H1 (cell line): Measurements from ENCODE around the gene SIPA1L2. TPM values are rescaled to one million over a fixed set of nuclear protein-coding genes. Genes with fewer than 3 reads are reported as not detected.

Experiments used
- CTCF ChIA-PET: fragments of 300-600 bp; sonication (Branson Sonifier 250); formaldehyde crosslinking; loops from one replicate; lab custom pipeline; 2021; ENCODE audit not compliant: partially characterized antibody; lab: Charles Lee
- POLR2A ChIA-PET: fragments of 300-600 bp; sonication (Branson Sonifier 250); formaldehyde crosslinking; loops from one replicate; lab custom pipeline; 2021; ENCODE audit warnings: inconsistent platforms; ENCODE audit not compliant: partially characterized antibody; lab: Charles Lee
- DNase-seq, 2 experiments: peaks; one replicate each; pipeline versions ENCODE4 v3.0.0 to v3.0.0-alpha.2; 2010 to 2022; ENCODE audit warnings: low spot score in 2 of 2, low read depth in 1 of 2, mixed read lengths in 1 of 2
- FAIRE-seq: peaks from 2 replicates; lab custom pipeline; 2011; peaks lifted over from hg19 to GRCh38; lab: Jason Lieb, UNC
- H2AFZ ChIP-seq: 2 replicates; pipeline ENCODE4 v1.8.1; 2012; ENCODE audit warnings: low read length, inconsistent platforms
- H2AK5ac ChIP-seq: 2 replicates; pipeline ENCODE4 v1.6.1; 2013; ENCODE audit warnings: low read depth, low read length
- H2BK120ac ChIP-seq: replicated peaks from 2 replicates; pipeline ENCODE3; 2013; ENCODE audit warnings: low read depth, low read length, inconsistent platforms
- H2BK12ac ChIP-seq: 2 replicates; pipeline ENCODE4 v1.6.1; 2013; ENCODE audit warnings: low read depth, low read length
- H2BK15ac ChIP-seq: 2 replicates; pipeline ENCODE4 v1.6.1; 2013; ENCODE audit warnings: low read length
- H2BK20ac ChIP-seq: 2 replicates; pipeline ENCODE4 v1.6.1; 2013; ENCODE audit warnings: low read length
- H2BK5ac ChIP-seq: 2 replicates; pipeline ENCODE4 v1.6.1; 2013; ENCODE audit warnings: low read depth, low read length
- H3K14ac ChIP-seq: 2 replicates; pipeline ENCODE4 v1.6.1; 2013; ENCODE audit warnings: inconsistent platforms; ENCODE audit not compliant: insufficient read length
- H3K18ac ChIP-seq: 2 replicates; pipeline ENCODE4 v1.6.1; 2013; ENCODE audit warnings: low read length; ENCODE audit errors: extremely low read depth
- H3K23ac ChIP-seq: 2 replicates; pipeline ENCODE4 v1.6.1; 2013; ENCODE audit warnings: inconsistent platforms; ENCODE audit not compliant: insufficient read length
- H3K23me2 ChIP-seq: 2 replicates; pipeline ENCODE4 v1.6.1; 2013; ENCODE audit warnings: low read depth, low read length
- H3K27ac ChIP-seq: 2 replicates; pipeline ENCODE4 v1.6.1; 2011; ENCODE audit warnings: low read depth, low read length, inconsistent platforms
- H3K27me3 ChIP-seq, 4 experiments: replicated peaks in 1 of 4; 1 replicate in 1 of 4; 2 replicates in 3 of 4; pipeline versions ENCODE4 v1.6.1 to v1.8.1; 2011 to 2013; ENCODE audit warnings: low read length in 3 of 4, mild to moderate bottlenecking in 3 of 4, inconsistent platforms in 2 of 4, mixed read lengths in 2 of 4, moderate library complexity in 1 of 4; ENCODE audit not compliant: control insufficient read depth in 3 of 4, insufficient read depth in 3 of 4; ENCODE audit errors: extremely low read depth in 1 of 4
- H3K36me3 ChIP-seq, 4 experiments: 2 replicates each; pipeline versions ENCODE4 v1.6.1 to v1.8.1; 2011 to 2013; ENCODE audit warnings: mild to moderate bottlenecking in 4 of 4, low read length in 3 of 4, moderate library complexity in 2 of 4, control low read depth in 1 of 4, inconsistent platforms in 1 of 4; ENCODE audit not compliant: insufficient read depth in 4 of 4, control insufficient read depth in 2 of 4
- H3K4ac ChIP-seq: replicated peaks from 2 replicates; pipeline ENCODE3; 2013; ENCODE audit warnings: low read length, low read depth, mixed read lengths, inconsistent platforms; ENCODE audit not compliant: insufficient read length
- H3K4me1 ChIP-seq, 4 experiments: replicated peaks in 1 of 4; 1 replicate in 1 of 4; 2 replicates in 3 of 4; pipeline versions ENCODE4 v1.6.1 to v1.8.1; 2011 to 2013; ENCODE audit warnings: low read length in 3 of 4, inconsistent platforms in 2 of 4, mixed read lengths in 1 of 4; ENCODE audit not compliant: insufficient read depth in 4 of 4, control insufficient read depth in 3 of 4
- H3K4me2 ChIP-seq, 2 experiments: 2 replicates each; pipeline versions ENCODE4 v1.6.1 to v1.8.1; 2011 to 2013; ENCODE audit warnings: low read depth in 2 of 2, low read length in 2 of 2, control low read depth in 1 of 2, inconsistent platforms in 1 of 2, mild to moderate bottlenecking in 1 of 2; ENCODE audit not compliant: insufficient read depth in 1 of 2
- H3K4me3 ChIP-seq, 4 experiments: fragments of 200-600, 300-600 bp in 1 of 4; sonication (generic), shearing (Covaris generic), sonication (Bioruptor Twin) in 1 of 4; 2 replicates each; pipeline versions ENCODE4 v1.5.1 to v1.8.1; 2011 to 2016; ENCODE audit warnings: low read length in 4 of 4, low read depth in 3 of 4, control low read depth in 2 of 4, inconsistent platforms in 2 of 4, mild to moderate bottlenecking in 2 of 4, mixed read lengths in 1 of 4, moderate library complexity in 1 of 4; ENCODE audit not compliant: insufficient read depth in 2 of 4; ENCODE audit errors: extremely low read depth in 1 of 4
- H3K56ac ChIP-seq: replicated peaks from 2 replicates; pipeline ENCODE3; 2013; ENCODE audit warnings: low read depth, mild to moderate bottlenecking, mixed read lengths, low read length, inconsistent platforms; ENCODE audit not compliant: insufficient read length
- H3K79me1 ChIP-seq: 2 replicates; pipeline ENCODE4 v1.6.1; 2013; ENCODE audit warnings: low read depth, low read length, control low read depth
- H3K79me2 ChIP-seq, 2 experiments: 2 replicates each; pipeline versions ENCODE4 v1.6.1 to v1.8.1; 2012 to 2013; ENCODE audit warnings: low read length in 2 of 2, mild to moderate bottlenecking in 2 of 2, inconsistent platforms in 1 of 2; ENCODE audit not compliant: insufficient read depth in 2 of 2, control insufficient read depth in 1 of 2
- H3K9ac ChIP-seq, 4 experiments: replicated peaks in 1 of 4; 1 replicate in 1 of 4; 2 replicates in 3 of 4; pipeline versions ENCODE4 v1.6.1 to v1.8.1; 2011 to 2013; ENCODE audit warnings: low read depth in 3 of 4, low read length in 3 of 4, control low read depth in 2 of 4, mild to moderate bottlenecking in 2 of 4, moderate library complexity in 2 of 4, inconsistent platforms in 1 of 4; ENCODE audit errors: extremely low read depth in 1 of 4
- H3K9me3 ChIP-seq, 2 experiments: 2 replicates each; pipeline versions ENCODE4 v1.6.1 to v1.8.1; 2012 to 2013; ENCODE audit warnings: mild to moderate bottlenecking in 2 of 2, moderate library complexity in 2 of 2, control low read depth in 1 of 2, inconsistent platforms in 1 of 2, low read depth in 1 of 2, low read length in 1 of 2, mixed read lengths in 1 of 2; ENCODE audit not compliant: insufficient read depth in 2 of 2
- H4K20me1 ChIP-seq, 2 experiments: replicated peaks in 1 of 2; 2 replicates each; pipeline versions ENCODE3 to v1.8.1; 2011 to 2013; ENCODE audit warnings: inconsistent platforms in 2 of 2, low read length in 2 of 2, mild to moderate bottlenecking in 1 of 2; ENCODE audit not compliant: insufficient read depth in 2 of 2, control insufficient read depth in 1 of 2
- H4K5ac ChIP-seq: 2 replicates; pipeline ENCODE4 v1.6.1; 2013; ENCODE audit warnings: low read length, low read depth, mixed read lengths, inconsistent platforms; ENCODE audit not compliant: insufficient read length
- H4K8ac ChIP-seq: 2 replicates; pipeline ENCODE4 v1.8.0; 2013; ENCODE audit warnings: mild to moderate bottlenecking, moderate library complexity, low read length, inconsistent platforms; ENCODE audit not compliant: insufficient read depth; ENCODE audit errors: extremely low read depth
- H4K91ac ChIP-seq: replicated peaks from 2 replicates; pipeline ENCODE3; 2013; ENCODE audit warnings: low read length, mixed read lengths, inconsistent platforms; ENCODE audit not compliant: insufficient read length
- E2F6 ChIP-seq: IDR thresholded peaks from 2 replicates; pipeline ENCODE4 v1.6.1; 2012; ENCODE audit warnings: inconsistent platforms
- FOSL1 ChIP-seq: IDR thresholded peaks from 2 replicates; pipeline ENCODE4 v1.6.1; 2011; ENCODE audit warnings: mild to moderate bottlenecking, low read depth, low read length, moderate library complexity; ENCODE audit not compliant: insufficient read depth
- MAFK ChIP-seq: IDR thresholded peaks from 2 replicates; pipeline ENCODE4 v1.6.1; 2012; ENCODE audit warnings: low read depth, mild to moderate bottlenecking, improper control_type of control experiment, low read length
- POLR2A ChIP-seq, 2 experiments: IDR thresholded peaks; 1 replicate in 1 of 2; 2 replicates in 1 of 2; pipeline ENCODE4 v1.6.1; 2011; ENCODE audit warnings: low read depth in 2 of 2, low read length in 2 of 2, mild to moderate bottlenecking in 2 of 2; ENCODE audit errors: control extremely low read depth in 1 of 2
- SAP30 ChIP-seq: fragments of 300-600 bp; sonication (generic); IDR thresholded peaks from 2 replicates; pipeline ENCODE4 v1.7.1; 2012; ENCODE audit warnings: low read length, moderate library complexity, mild to moderate bottlenecking, inconsistent platforms; ENCODE audit not compliant: insufficient read depth, insufficient replicate concordance
- TAF1 ChIP-seq: IDR thresholded peaks from 2 replicates; pipeline ENCODE4 v1.6.1; 2011; ENCODE audit warnings: mild to moderate bottlenecking, low read depth, low read length
- WGBS, 2 experiments: shearing (Covaris generic) in 1 of 2; methylation state at CpG; one replicate each; pipeline versions ENCODE4 v1.1.6 to v1.1.7; 2013 to 2015; ENCODE audit warnings: low lambda C conversion rate in 2 of 2, mixed read lengths in 2 of 2, inconsistent platforms in 1 of 2, low coverage in 1 of 2, missing lambda C conversion rate in 1 of 2; ENCODE audit not compliant: insufficient replicate concordance in 2 of 2, insufficient coverage in 1 of 2, insufficient read length in 1 of 2; ENCODE audit errors: extremely low coverage in 1 of 2, missing lambda C conversion rate in 1 of 2; 5-methylcytosine and 5-hydroxymethylcytosine counted together
- polyA plus RNA-seq, 7 experiments: library from polyadenylated mRNA; depleted of rRNA in 3 of 7; stranded (reverse) in 5 of 7; unstranded in 2 of 7; fragments of >200 nt in 5 of 7; fragments of 200-250 nt in 2 of 7; gene quantifications; 1 replicate in 5 of 7; 2 replicates in 1 of 7; 4 replicates in 1 of 7; pipeline versions ENCODE4 v1.2.1 to v1.2.3, GENCODE V29; 2011 to 2013; ENCODE audit warnings: missing spikeins in 2 of 7, mixed read lengths in 2 of 7
- total RNA-seq: library from RNA; stranded (reverse); fragmentation: NEBNext Ultra II Directional; extraction: Animal tissue kit (Norgen Biotek cat#: 25700); gene quantifications from 2 replicates; pipeline ENCODE4 v1.2.1, GENCODE V29; 2021

SIPA1L2 gene
- total and polyA plus RNA-seq, 2 of the 8 experiments (the other 6 are each of a cell fraction or from before 2014, with no cell fraction given), result 7.7 to 13.2 TPM

- Histone ChIP-seq H3K4me1 (peaks cover 0 to 5% (median 0%) of the 10 kb centered on the region in 4 experiments; a peak in 1 of 7 replicates), H3K36me3 (no peaks in the 10 kb centered on the region), H3K18ac (no peak overlapping the region), H4K91ac (no peak overlapping the region), H3K4me2 (no peak overlapping the region), H2BK20ac (no peak overlapping the region), H3K4ac (no peak overlapping the region), H3K14ac (no peak overlapping the region)
- ChIA-PET POLR2A (no interaction called here), CTCF (interaction anchor here (2.1 kb wide), 1 partner anchor 16 kb away, joined by 8 read pairs; no protein-coding TSS in a partner anchor)
- TF ChIP-seq SAP30 (no peak), E2F6 (no peak), TAF1 (no peak), MAFK (no peak), FOSL1 (no peak), POLR2A (IDR thresholded peaks at IDR 0.05; ENCODE audit: control extremely low read depth in 1 of 2, low read depth in 2 of 2, low read length in 2 of 2) (no peak)
- TF ChIP-seq, all 59 proteins: peak for 0
- H4K5ac ChIP-seq, result no peak overlapping the region
- no peak overlapping the region for H3K23ac ChIP-seq
- no peak overlapping the region for H2BK120ac ChIP-seq
- FAIRE-seq (no peak), DNase-seq (no peak)
- H4K20me1 ChIP-seq, result no peaks in the 10 kb centered on the region
- no peak overlapping the region for H2AK5ac ChIP-seq
- no peak overlapping the region for H2BK12ac ChIP-seq
- no peaks in the 10 kb centered on the region for H3K23me2 ChIP-seq
- H3K9ac ChIP-seq, result no peak overlapping the region
- WGBS, 2 experiments, result 88% methylated on average over 2 of the region's 2 CpGs; no CpG with 5 or more reads in 1 of the 2 experiments
- no peaks in the 10 kb centered on the region; the same call in 1 of the 2 replicates for H3K79me1 ChIP-seq
- H2BK5ac ChIP-seq, result no peak overlapping the region; the same call in 1 of the 2 replicates
- H3K27me3 ChIP-seq, result no peaks in the 10 kb centered on the region
- no peak overlapping the region for H2AFZ ChIP-seq
- no peak overlapping the region for H3K27ac ChIP-seq
- H3K79me2 ChIP-seq, result no peaks in the 10 kb centered on the region
- H4K8ac ChIP-seq, result no peak overlapping the region
- no peaks in the 10 kb centered on the region for H3K9me3 ChIP-seq
- no peak overlapping the region for H3K56ac ChIP-seq
- no peak overlapping the region for H3K4me3 ChIP-seq
- no peak overlapping the region for H2BK15ac ChIP-seq
Measured at GRCh38 chr1:232650418-232650817, 20.5 kb upstream of the SIPA1L2 start.
